Neural cell (in vitro differentiated cells): ENCODE measurements around the gene TPR.
"Not testable (repeated sequence)": the region's sequence is repeated elsewhere in the genome, so short reads cannot be mapped to it uniquely, and the experiment has no call there.

ENCODE experiments used
- CTCF ChIP-seq: fragments of 450-650 bp; IDR thresholded peaks from 2 replicates; pipeline ENCODE4 v1.5.1; 2014; ENCODE audit warnings: antibody characterized with exemption, mild to moderate bottlenecking, moderate library complexity; ENCODE audit not compliant: poor library complexity, severe bottlenecking
- EZH2 ChIP-seq: fragments of 200-600, 300-800 bp; shearing (Covaris generic), sonication (generic); IDR thresholded peaks from 2 replicates; pipeline ENCODE4 v1.6.1; 2014; ENCODE audit warnings: antibody characterized with exemption, low read length, borderline replicate concordance, mild to moderate bottlenecking; ENCODE audit not compliant: insufficient read depth, poor library complexity, severe bottlenecking

GRCh38 chr1:186392711-186393110, 17.7 kb upstream of the TPR start:
- TF ChIP-seq EZH2, CTCF: not testable (repeated sequence)
